SK-N-SH (cell line): ENCODE results near the gene SBK1. TPM values are rescaled to one million over a fixed set of nuclear protein-coding genes. Genes with fewer than 3 reads are reported as not detected.

Source experiments
- CTCF ChIA-PET: fragments of 300-600, 350-600 bp; formaldehyde crosslinking; extraction: SDS; loops from one replicate; lab custom pipeline; 2021; lab: Yijun Ruan, JAX
- POLR2A ChIA-PET: fragments of 350-600 bp; sonication (Branson Sonifier 250); formaldehyde crosslinking; extraction: SDS; loops from one replicate; lab custom pipeline; 2020; ENCODE audit warnings: antibody characterized with exemption, inconsistent platforms; lab: Yijun Ruan, JAX
- DNase-seq: peaks from one replicate; pipeline ENCODE4 v3.0.0; 2012
- H2AFZ ChIP-seq: fragments of 200-600 bp; sonication (generic); 2 replicates; pipeline ENCODE4 v1.8.1; 2016; ENCODE audit warnings: antibody characterized with exemption, mild to moderate bottlenecking, low read depth
- H3F3A ChIP-seq: fragments of 200-600 bp; sonication (generic); replicated peaks from 2 replicates; pipeline ENCODE3; 2016; ENCODE audit warnings: antibody characterized with exemption, mild to moderate bottlenecking; ENCODE audit not compliant: insufficient read depth
- H3K27ac ChIP-seq, 2 experiments: fragments of 200-500 bp in 1 of 2; fragments of 200-600 bp in 1 of 2; sonication (Bioruptor generic) in 1 of 2; sonication (generic), shearing (Covaris generic) in 1 of 2; 2 replicates each; pipeline versions ENCODE4 v1.5.1 to v1.6.1; 2014 to 2016; ENCODE audit warnings: low read depth in 2 of 2, inconsistent platforms in 1 of 2, low read length in 1 of 2, mild to moderate bottlenecking in 1 of 2, mixed read lengths in 1 of 2
- H3K27me3 ChIP-seq: fragments of 200-600 bp; sonication (generic), shearing (Covaris generic); 2 replicates; pipeline ENCODE4 v1.6.1; 2016; ENCODE audit warnings: mixed run types; ENCODE audit not compliant: insufficient read depth
- H3K36me3 ChIP-seq, 2 experiments: fragments of 200-500 bp in 1 of 2; fragments of 200-600 bp in 1 of 2; sonication (Bioruptor generic) in 1 of 2; sonication (generic) in 1 of 2; replicated peaks in 1 of 2; 2 replicates each; pipeline versions ENCODE3 to v1.5.1; 2014 to 2016; ENCODE audit warnings: low read length in 1 of 2, mild to moderate bottlenecking in 1 of 2; ENCODE audit not compliant: insufficient read depth in 2 of 2, control insufficient read depth in 1 of 2
- H3K4me1 ChIP-seq, 2 experiments: fragments of 200-500 bp in 1 of 2; fragments of 200-600 bp in 1 of 2; sonication (Bioruptor generic) in 1 of 2; sonication (generic), shearing (Covaris generic) in 1 of 2; 2 replicates each; pipeline versions ENCODE4 v1.5.1 to v1.6.1; 2014 to 2016; ENCODE audit warnings: low read depth in 1 of 2, low read length in 1 of 2, mixed run types in 1 of 2; ENCODE audit not compliant: insufficient read depth in 2 of 2, control insufficient read depth in 1 of 2
- H3K4me2 ChIP-seq: fragments of 200-600 bp; sonication (generic), shearing (Covaris generic); 2 replicates; pipeline ENCODE4 v1.6.1; 2017; ENCODE audit warnings: mixed run types
- H3K4me3 ChIP-seq, 2 experiments: fragments of 200-500 bp in 1 of 2; fragments of 200-600 bp in 1 of 2; sonication (Bioruptor generic) in 1 of 2; sonication (generic), shearing (Covaris generic) in 1 of 2; 2 replicates each; pipeline versions ENCODE4 v1.5.1 to v1.8.1; 2014 to 2016; ENCODE audit warnings: low read depth in 2 of 2, inconsistent platforms in 1 of 2, low read length in 1 of 2, mild to moderate bottlenecking in 1 of 2, mixed read lengths in 1 of 2, moderate library complexity in 1 of 2
- H3K79me2 ChIP-seq: fragments of 200-600 bp; sonication (generic); 2 replicates; pipeline ENCODE4 v1.8.1; 2017; ENCODE audit warnings: mild to moderate bottlenecking; ENCODE audit not compliant: insufficient read depth
- H3K9ac ChIP-seq: fragments of 200-600 bp; sonication (generic); 2 replicates; pipeline ENCODE4 v1.6.1; 2017; ENCODE audit warnings: mixed run types
- H3K9me2 ChIP-seq: fragments of 200-600 bp; sonication (generic); 2 replicates; pipeline ENCODE4 v1.6.1; 2017; ENCODE audit warnings: mixed run types
- H3K9me3 ChIP-seq: fragments of 200-600 bp; sonication (generic); 2 replicates; pipeline ENCODE4 v1.6.1; 2017; ENCODE audit warnings: mixed run types, mild to moderate bottlenecking, moderate library complexity
- H4K20me1 ChIP-seq: fragments of 200-600 bp; sonication (generic); 2 replicates; pipeline ENCODE4 v1.6.1; 2017; ENCODE audit warnings: mild to moderate bottlenecking, mixed run types; ENCODE audit not compliant: insufficient read depth
- ELF1 ChIP-seq: IDR thresholded peaks from 2 replicates; pipeline ENCODE4 v1.4.0; 2012
- EZH2phosphoT487 ChIP-seq: fragments of 200-600 bp; sonication (generic); IDR thresholded peaks from 2 replicates; pipeline ENCODE4 v1.6.1; 2017; ENCODE audit warnings: low read depth, mixed run types, mild to moderate bottlenecking, antibody characterized with exemption, moderate library complexity, borderline replicate concordance
- FOXJ3 ChIP-seq: sonication (generic); formaldehyde crosslinking; IDR thresholded peaks from 2 replicates; pipeline ENCODE4 v1.5.1; 2020; ENCODE audit warnings: mild to moderate bottlenecking, missing genetic modification reagents
- JUND ChIP-seq: IDR thresholded peaks from 2 replicates; pipeline ENCODE4 v1.4.0; 2012
- MAX ChIP-seq: IDR thresholded peaks from 2 replicates; pipeline ENCODE4 v1.4.0; 2012; ENCODE audit warnings: low read depth
- MEF2A ChIP-seq: IDR thresholded peaks from 2 replicates; pipeline ENCODE4 v1.4.0; 2012; ENCODE audit warnings: low read depth, borderline replicate concordance
- MXI1 ChIP-seq: IDR thresholded peaks from 2 replicates; pipeline ENCODE4 v1.6.1; 2012; ENCODE audit warnings: mild to moderate bottlenecking, low read depth, low read length, improper control_type of control experiment
- NRF1 ChIP-seq: IDR thresholded peaks from 2 replicates; pipeline ENCODE4 v1.6.1; 2012; ENCODE audit warnings: low read depth, mild to moderate bottlenecking, low read length
- PBX3 ChIP-seq: IDR thresholded peaks from 2 replicates; pipeline ENCODE4; 2012
- RAD21 ChIP-seq: IDR thresholded peaks from 2 replicates; pipeline ENCODE4 v1.6.1; 2012; ENCODE audit warnings: mild to moderate bottlenecking, low read length
- RCOR1 ChIP-seq: fragments of 150-350 bp; IDR thresholded peaks from 2 replicates; pipeline ENCODE4 v1.6.1; 2017; ENCODE audit warnings: antibody characterized with exemption, low read length
- RFX5 ChIP-seq: IDR thresholded peaks from 2 replicates; pipeline ENCODE4 v1.6.1; 2012; ENCODE audit warnings: mild to moderate bottlenecking, improper control_type of control experiment, low read length
- RXRA ChIP-seq: IDR thresholded peaks from 2 replicates; pipeline ENCODE4 v1.4.0; 2012; ENCODE audit warnings: low read depth, mild to moderate bottlenecking, borderline replicate concordance
- SIN3A ChIP-seq: IDR thresholded peaks from 2 replicates; pipeline ENCODE4 v1.6.1; 2012; ENCODE audit warnings: low read depth, mild to moderate bottlenecking, low read length, moderate library complexity, borderline replicate concordance
- TAF1 ChIP-seq: IDR thresholded peaks from 2 replicates; pipeline ENCODE4 v1.6.1; 2012; ENCODE audit warnings: low read depth, mild to moderate bottlenecking, low read length, moderate library complexity, borderline replicate concordance
- TCF12 ChIP-seq: IDR thresholded peaks from 2 replicates; pipeline ENCODE4 v1.4.0; 2012
- TEAD4 ChIP-seq: IDR thresholded peaks from 2 replicates; pipeline ENCODE4 v1.4.0; 2012; ENCODE audit warnings: mild to moderate bottlenecking, borderline replicate concordance; ENCODE audit not compliant: insufficient read depth
- USF2 ChIP-seq: fragments of 150-350 bp; IDR thresholded peaks from 2 replicates; pipeline ENCODE4 v1.6.1; 2017; ENCODE audit warnings: antibody characterized with exemption, low read length, low read depth, borderline replicate concordance
- ZBTB33 ChIP-seq: IDR thresholded peaks from 2 replicates; pipeline ENCODE4 v1.4.0; 2012; ENCODE audit warnings: low read depth, borderline replicate concordance
- WGBS: methylation state at CpG from one replicate; pipeline ENCODE4 v1.1.6; 2017; ENCODE audit warnings: low lambda C conversion rate; 5-methylcytosine and 5-hydroxymethylcytosine counted together
- polyA plus RNA-seq, 3 experiments: library from polyadenylated mRNA; depleted of rRNA; stranded (reverse); fragments of >200 nt; gene quantifications; 2 replicates each; pipeline ENCODE4 v1.2.3, GENCODE V29; 2012
- TF ChIP-seq, protein P1 (sequence below): IDR thresholded peaks from 2 replicates; pipeline ENCODE4 v1.4.0; 2012; ENCODE audit warnings: low read depth, borderline replicate concordance

SBK1 gene
- polyA plus RNA-seq, 1 of the 3 experiments (the other 2 are of a cell fraction) = 0.36 TPM

GRCh38 chr16:28319476-28320022, 27.2 kb downstream of the SBK1 start:
- H3K9me2 ChIP-seq = no peaks in the 10 kb centered on the region
- WGBS = 90% methylated on average over 23 of the region's 26 CpGs
- ChIA-PET CTCF (interaction anchor here (0.7 to 15.8 kb wide), 4 partner anchors 7 to 38 kb away, joined by 3 to 302 read pairs (median 17); no protein-coding TSS in a partner anchor), POLR2A (no interaction called here)
- no peaks in the 10 kb centered on the region for H3F3A ChIP-seq
- no peaks in the 10 kb centered on the region; a peak in 1 of 4 replicates for H3K4me1 ChIP-seq
- no peak overlapping the region for H3K4me2 ChIP-seq
- H3K36me3 ChIP-seq = no peaks in the 10 kb centered on the region
- no peaks in the 10 kb centered on the region for H4K20me1 ChIP-seq
- H3K79me2 ChIP-seq = no peaks in the 10 kb centered on the region
- H3K4me3 ChIP-seq = no peak overlapping the region
- no peak for TF ChIP-seq RXRA
- no peak for TF ChIP-seq RAD21
- no peak for TF ChIP-seq USF2
- no peak for TF ChIP-seq ZBTB33
- TF ChIP-seq, protein P1, sequence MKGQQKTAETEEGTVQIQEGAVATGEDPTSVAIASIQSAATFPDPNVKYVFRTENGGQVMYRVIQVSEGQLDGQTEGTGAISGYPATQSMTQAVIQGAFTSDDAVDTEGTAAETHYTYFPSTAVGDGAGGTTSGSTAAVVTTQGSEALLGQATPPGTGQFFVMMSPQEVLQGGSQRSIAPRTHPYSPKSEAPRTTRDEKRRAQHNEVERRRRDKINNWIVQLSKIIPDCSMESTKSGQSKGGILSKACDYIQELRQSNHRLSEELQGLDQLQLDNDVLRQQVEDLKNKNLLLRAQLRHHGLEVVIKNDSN = no peak
- no peak for TF ChIP-seq FOXJ3 (CRISPR knock-in tag)
- no peak for TF ChIP-seq TAF1
- TF ChIP-seq MAX = no peak
- no peak for TF ChIP-seq NRF1
- no peak for TF ChIP-seq MEF2A
- TF ChIP-seq EZH2phosphoT487 = no peak
- no peak for TF ChIP-seq TCF12
- no peak for TF ChIP-seq MXI1
- no peak for TF ChIP-seq RFX5
- no peak for TF ChIP-seq JUND
- TF ChIP-seq TEAD4 = no peak
- no peak for TF ChIP-seq PBX3
- no peak for TF ChIP-seq SIN3A
- TF ChIP-seq ELF1 = no peak
- TF ChIP-seq RCOR1 = no peak
- H2AFZ ChIP-seq = no peak overlapping the region
- H3K27me3 ChIP-seq = no peaks in the 10 kb centered on the region
- no peak for DNase-seq
- H3K9me3 ChIP-seq = no peaks in the 10 kb centered on the region
- no peak overlapping the region for H3K9ac ChIP-seq
- no peak overlapping the region for H3K27ac ChIP-seq
